MM.1S (cell line): ENCODE measurements around the gene FBLN2.

Source experiments
- DNase-seq: peaks from one replicate; pipeline ENCODE4 v3.0.0-alpha.2; 2015
- H2AFZ ChIP-seq: fragments of 300-600 bp; sonication (generic); 2 replicates; pipeline ENCODE4 v1.6.0; 2016; ENCODE audit warnings: antibody characterized with exemption, low read length
- H3F3A ChIP-seq: fragments of 300-600 bp; sonication (generic); 2 replicates; pipeline ENCODE4 v1.6.1; 2016; ENCODE audit warnings: mild to moderate bottlenecking, antibody characterized with exemption, low read length, moderate library complexity, mixed read lengths; ENCODE audit not compliant: insufficient read depth
- H3K27ac ChIP-seq: fragments of 300-600 bp; sonication (generic); 2 replicates; pipeline ENCODE4 v1.5.1; 2016; ENCODE audit warnings: mild to moderate bottlenecking, low read length
- H3K27me3 ChIP-seq: fragments of 300-600 bp; sonication (generic); replicated peaks from 2 replicates; pipeline ENCODE4 v1.6.0; 2016; ENCODE audit warnings: low read length; ENCODE audit not compliant: insufficient read depth
- H3K36me3 ChIP-seq: fragments of 300-600 bp; sonication (generic); replicated peaks from 2 replicates; pipeline ENCODE4 v1.6.1; 2016; ENCODE audit warnings: mild to moderate bottlenecking, low read length, mixed read lengths; ENCODE audit not compliant: insufficient read depth
- H3K4me1 ChIP-seq: fragments of 300-600 bp; sonication (generic); 2 replicates; pipeline ENCODE4 v1.6.1; 2016; ENCODE audit warnings: low read length, mixed read lengths
- H3K4me2 ChIP-seq: fragments of 300-600 bp; sonication (generic); 2 replicates; pipeline ENCODE4 v1.6.0; 2016; ENCODE audit warnings: low read depth, low read length
- H3K4me3 ChIP-seq: fragments of 300-600 bp; sonication (generic); 2 replicates; pipeline ENCODE4 v1.5.1; 2016; ENCODE audit warnings: low read length, mixed read lengths
- H3K79me2 ChIP-seq: fragments of 300-600 bp; sonication (generic); 2 replicates; pipeline ENCODE4 v1.6.1; 2016; ENCODE audit warnings: mixed run types, low read length, mixed read lengths
- H3K9ac ChIP-seq: fragments of 300-600 bp; sonication (generic); 2 replicates; pipeline ENCODE4 v1.6.1; 2016; ENCODE audit warnings: low read length, mixed read lengths
- H3K9me2 ChIP-seq: fragments of 300-600 bp; sonication (generic); replicated peaks from 2 replicates; pipeline ENCODE4 v1.6.1; 2016; ENCODE audit warnings: mild to moderate bottlenecking, low read length, mixed read lengths; ENCODE audit not compliant: insufficient read depth
- H3K9me3 ChIP-seq: fragments of 300-600 bp; sonication (generic); replicated peaks from 2 replicates; pipeline ENCODE4 v1.6.1; 2016; ENCODE audit warnings: mild to moderate bottlenecking, low read length, mixed read lengths; ENCODE audit not compliant: insufficient read depth
- H4K20me1 ChIP-seq: fragments of 300-600 bp; sonication (generic); 2 replicates; pipeline ENCODE4 v1.6.1; 2016; ENCODE audit warnings: mild to moderate bottlenecking, low read length, moderate library complexity, mixed read lengths; ENCODE audit not compliant: insufficient read depth
- CTCF ChIP-seq: fragments of 300-600 bp; sonication (generic); IDR thresholded peaks from 2 replicates; pipeline ENCODE4 v1.5.1; 2016; ENCODE audit warnings: antibody characterized with exemption, low read length, mixed read lengths
- EZH2 ChIP-seq: fragments of 300-600 bp; sonication (generic); optimal IDR thresholded peaks from 2 replicates; pipeline ENCODE3; 2017; ENCODE audit warnings: low read depth, mild to moderate bottlenecking, antibody characterized with exemption, low read length, mixed read lengths
- EZH2phosphoT487 ChIP-seq: fragments of 300-600 bp; sonication (generic); IDR thresholded peaks from 2 replicates; pipeline ENCODE4 v1.6.1; 2018; ENCODE audit warnings: antibody characterized with exemption, low read length

FBLN2 gene

GRCh38 chr3:13542142-13542541 lies 6.8 kb upstream of the FBLN2 start:
- Histone ChIP-seq H3K4me3 (no peak overlapping the region), H3K9me2 (no peaks in the 10 kb centered on the region), H3K9me3 (no peaks in the 10 kb centered on the region), H2AFZ (no peak overlapping the region), H3K36me3 (no peaks in the 10 kb centered on the region), H3K27ac (no peak overlapping the region), H4K20me1 (no peaks in the 10 kb centered on the region), H3K4me1 (no peaks in the 10 kb centered on the region), H3K79me2 (no peaks in the 10 kb centered on the region), H3K9ac (no peak overlapping the region), H3K4me2 (no peak overlapping the region), H3F3A (no peaks in the 10 kb centered on the region), H3K27me3 (peaks cover 85% of the 10 kb centered on the region)
- no peak for TF ChIP-seq CTCF
- TF ChIP-seq EZH2phosphoT487: no peak
- TF ChIP-seq EZH2: no peak
- no peak for DNase-seq

- Histone ChIP-seq H4K20me1 (no peaks in the 10 kb centered on the region), H3K9me3 (no peaks in the 10 kb centered on the region), H3K4me1 (no peaks in the 10 kb centered on the region), H3K27ac (no peak overlapping the region), H3K9ac (no peak overlapping the region), H2AFZ (no peak overlapping the region), H3K27me3 (peaks cover 94% of the 10 kb centered on the region), H3K79me2 (no peaks in the 10 kb centered on the region), H3K4me2 (no peak overlapping the region), H3K36me3 (no peaks in the 10 kb centered on the region), H3K4me3 (no peak overlapping the region), H3K9me2 (no peaks in the 10 kb centered on the region), H3F3A (no peaks in the 10 kb centered on the region)
- no peak for DNase-seq
- TF ChIP-seq EZH2phosphoT487: no peak
- TF ChIP-seq CTCF: no peak
- TF ChIP-seq EZH2: no peak
Observed at GRCh38 chr3:13543253-13543652, 5.7 kb upstream of the FBLN2 start.

GRCh38 chr3:13544293-13544831 lies 4.6 kb upstream of the FBLN2 start:
- no peaks in the 10 kb centered on the region for H3K36me3 ChIP-seq
- peaks cover 88% of the 10 kb centered on the region for H3K27me3 ChIP-seq
- no peaks in the 10 kb centered on the region for H3K9me3 ChIP-seq
- no peak for DNase-seq
- no peak overlapping the region for H2AFZ ChIP-seq
- no peaks in the 10 kb centered on the region for H3K79me2 ChIP-seq
- H3K4me2 ChIP-seq: no peak overlapping the region
- H3K9ac ChIP-seq: no peak overlapping the region
- H3K4me3 ChIP-seq: no peak overlapping the region
- no peak overlapping the region for H3K27ac ChIP-seq
- H3F3A ChIP-seq: no peaks in the 10 kb centered on the region
- TF ChIP-seq EZH2phosphoT487 (no peak), CTCF (no peak), EZH2 (no peak)
- no peaks in the 10 kb centered on the region for H3K9me2 ChIP-seq
- no peaks in the 10 kb centered on the region for H4K20me1 ChIP-seq
- H3K4me1 ChIP-seq: no peaks in the 10 kb centered on the region
